ENCODE data around the gene CCKAR.

Gene CCKAR

DNA sequence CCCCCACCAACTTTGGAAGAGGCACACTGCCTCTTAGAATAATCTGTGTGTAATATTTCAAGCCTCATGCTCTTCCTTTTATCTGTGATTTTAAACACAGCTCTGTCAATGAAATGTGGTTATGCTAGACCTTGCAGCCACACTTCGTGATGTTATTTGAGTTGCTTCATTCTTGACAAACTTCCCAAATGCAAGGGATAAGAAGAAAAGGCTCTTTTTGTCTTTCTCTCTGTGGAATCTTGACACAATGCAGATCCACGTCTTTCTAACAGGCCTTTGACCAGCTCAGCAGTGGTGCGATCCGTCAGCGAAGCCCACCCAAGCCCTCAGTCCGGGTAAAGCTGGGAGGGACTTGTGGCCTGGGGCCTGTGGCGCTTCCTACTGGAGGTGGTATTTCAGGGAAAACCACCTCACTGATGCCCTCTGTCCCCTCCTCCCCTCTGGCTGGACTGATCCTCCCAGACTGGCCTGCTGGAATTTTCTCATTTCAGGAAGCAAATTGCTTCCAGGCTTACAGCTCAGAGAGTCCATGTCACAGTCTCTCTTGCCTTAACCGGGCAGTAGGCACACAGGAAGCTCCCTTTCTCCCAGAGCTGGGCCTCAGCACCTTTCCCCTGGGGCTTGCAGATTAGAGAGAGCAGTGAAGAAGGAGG, 19.5 kb upstream of the CCKAR start:
- Histone ChIP-seq H4K20me1 (ENCODE audit: insufficient read depth, low read length) (no peaks in the 10 kb centered on the region), H3K4me1 (ENCODE audit: insufficient read depth, low read length, severe bottlenecking) (no peaks in the 10 kb centered on the region), H3K4me2 (ENCODE audit: low read length) (no peak overlapping the region), H3K36me3 (ENCODE audit: insufficient read depth, low read length) (no peaks in the 10 kb centered on the region), H3K79me2 (ENCODE audit: insufficient read depth, low read length) (no peaks in the 10 kb centered on the region), H3K9ac (ENCODE audit: low read length) (no peak overlapping the region), H3K4me3 (ENCODE audit: low read depth, low read length, poor library complexity, severe bottlenecking) (no peak overlapping the region), H2AFZ (ENCODE audit: low read length) (no peak overlapping the region), H3K27ac (ENCODE audit: low read depth, low read length, poor library complexity, severe bottlenecking) (no peak overlapping the region), H3K9me2 (ENCODE audit: low read depth, low read length) (no peaks in the 10 kb centered on the region), H3F3A (ENCODE audit: insufficient read depth, low read length) (no peaks in the 10 kb centered on the region), H3K27me3 (ENCODE audit: insufficient read depth, low read length) (no peaks in the 10 kb centered on the region), H3K9me3 (ENCODE audit: low read length) (no peaks in the 10 kb centered on the region)
- TF ChIP-seq EZH2 (IDR thresholded peaks at IDR 0.05; ENCODE audit: borderline replicate concordance, low read length), result no peak
- TF ChIP-seq, protein P1, sequence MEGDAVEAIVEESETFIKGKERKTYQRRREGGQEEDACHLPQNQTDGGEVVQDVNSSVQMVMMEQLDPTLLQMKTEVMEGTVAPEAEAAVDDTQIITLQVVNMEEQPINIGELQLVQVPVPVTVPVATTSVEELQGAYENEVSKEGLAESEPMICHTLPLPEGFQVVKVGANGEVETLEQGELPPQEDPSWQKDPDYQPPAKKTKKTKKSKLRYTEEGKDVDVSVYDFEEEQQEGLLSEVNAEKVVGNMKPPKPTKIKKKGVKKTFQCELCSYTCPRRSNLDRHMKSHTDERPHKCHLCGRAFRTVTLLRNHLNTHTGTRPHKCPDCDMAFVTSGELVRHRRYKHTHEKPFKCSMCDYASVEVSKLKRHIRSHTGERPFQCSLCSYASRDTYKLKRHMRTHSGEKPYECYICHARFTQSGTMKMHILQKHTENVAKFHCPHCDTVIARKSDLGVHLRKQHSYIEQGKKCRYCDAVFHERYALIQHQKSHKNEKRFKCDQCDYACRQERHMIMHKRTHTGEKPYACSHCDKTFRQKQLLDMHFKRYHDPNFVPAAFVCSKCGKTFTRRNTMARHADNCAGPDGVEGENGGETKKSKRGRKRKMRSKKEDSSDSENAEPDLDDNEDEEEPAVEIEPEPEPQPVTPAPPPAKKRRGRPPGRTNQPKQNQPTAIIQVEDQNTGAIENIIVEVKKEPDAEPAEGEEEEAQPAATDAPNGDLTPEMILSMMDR (IDR thresholded peaks at IDR 0.05; ENCODE audit: low read length), result no peak

DNA sequence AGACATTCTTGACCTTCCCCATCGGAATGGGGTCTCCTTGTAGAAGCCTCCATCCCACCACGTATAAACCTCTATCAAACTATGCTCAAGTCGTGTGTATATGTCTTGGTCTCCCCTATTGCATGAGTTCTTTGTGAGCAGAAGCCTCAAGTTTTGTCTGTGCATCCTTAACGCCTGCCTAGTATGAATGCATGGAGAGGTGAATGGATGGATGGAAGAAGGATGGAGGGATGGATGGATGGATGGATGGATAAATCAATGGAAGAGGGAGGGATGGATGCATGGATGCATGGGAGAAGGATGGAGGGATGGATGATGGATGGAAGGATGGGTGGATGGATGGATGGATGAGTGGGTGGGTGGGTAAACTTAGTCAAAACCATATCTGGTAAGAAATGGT, 17.0 kb upstream of the CCKAR start:
- no peaks in the 10 kb centered on the region for H3K36me3 ChIP-seq (ENCODE audit: insufficient read depth, low read length)
- no peak overlapping the region for H3K27ac ChIP-seq (ENCODE audit: low read depth, low read length, poor library complexity, severe bottlenecking)
- no peak overlapping the region for H3K4me2 ChIP-seq (ENCODE audit: low read length)
- no peak for TF ChIP-seq EZH2 (IDR thresholded peaks at IDR 0.05; ENCODE audit: borderline replicate concordance, low read length)
- TF ChIP-seq, protein P1 (IDR thresholded peaks at IDR 0.05; ENCODE audit: low read length), result no peak
- H3K9ac ChIP-seq (ENCODE audit: low read length), result no peak overlapping the region
- H4K20me1 ChIP-seq (ENCODE audit: insufficient read depth, low read length), result no peaks in the 10 kb centered on the region
- H2AFZ ChIP-seq (ENCODE audit: low read length), result no peak overlapping the region
- no peaks in the 10 kb centered on the region for H3K79me2 ChIP-seq (ENCODE audit: insufficient read depth, low read length)
- no peaks in the 10 kb centered on the region for H3K9me3 ChIP-seq (ENCODE audit: low read length)
- no peak overlapping the region for H3K4me3 ChIP-seq (ENCODE audit: low read depth, low read length, poor library complexity, severe bottlenecking)
- no peaks in the 10 kb centered on the region for H3F3A ChIP-seq (ENCODE audit: insufficient read depth, low read length)
- H3K9me2 ChIP-seq (ENCODE audit: low read depth, low read length), result no peaks in the 10 kb centered on the region
- H3K4me1 ChIP-seq (ENCODE audit: insufficient read depth, low read length, severe bottlenecking), result no peaks in the 10 kb centered on the region
- no peaks in the 10 kb centered on the region for H3K27me3 ChIP-seq (ENCODE audit: insufficient read depth, low read length)

DNA sequence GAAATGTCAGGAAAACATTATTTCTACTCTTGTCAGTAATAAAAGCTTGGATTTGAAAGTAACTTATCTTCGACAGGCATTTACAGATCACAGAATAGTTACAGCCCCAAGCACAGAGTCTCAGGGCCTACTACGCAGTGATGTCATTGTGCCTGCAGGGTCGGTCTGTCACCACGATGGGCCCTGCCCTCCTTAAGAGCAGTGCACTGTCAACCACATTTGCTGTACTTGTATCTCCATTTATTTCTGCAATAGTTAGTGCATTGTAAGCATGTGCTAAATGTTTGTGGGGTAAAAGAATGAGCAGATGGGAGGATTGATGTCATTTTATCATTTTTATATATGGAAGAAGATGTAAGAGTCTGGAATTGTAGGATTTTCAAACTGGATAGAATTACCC, 13.6 kb upstream of the CCKAR start:
- TF ChIP-seq EZH2 (IDR thresholded peaks at IDR 0.05; ENCODE audit: borderline replicate concordance, low read length), result no peak
- TF ChIP-seq, protein P1 (IDR thresholded peaks at IDR 0.05; ENCODE audit: low read length), result no peak
- Histone ChIP-seq H3K27ac (ENCODE audit: low read depth, low read length, poor library complexity, severe bottlenecking) (no peak overlapping the region), H3K36me3 (ENCODE audit: insufficient read depth, low read length) (no peaks in the 10 kb centered on the region), H3K4me1 (ENCODE audit: insufficient read depth, low read length, severe bottlenecking) (no peaks in the 10 kb centered on the region), H3K27me3 (ENCODE audit: insufficient read depth, low read length) (no peaks in the 10 kb centered on the region), H3K4me2 (ENCODE audit: low read length) (no peak overlapping the region), H3F3A (ENCODE audit: insufficient read depth, low read length) (no peaks in the 10 kb centered on the region), H3K9ac (ENCODE audit: low read length) (no peak overlapping the region), H3K9me3 (ENCODE audit: low read length) (no peaks in the 10 kb centered on the region), H4K20me1 (ENCODE audit: insufficient read depth, low read length) (no peaks in the 10 kb centered on the region), H2AFZ (ENCODE audit: low read length) (no peak overlapping the region), H3K79me2 (ENCODE audit: insufficient read depth, low read length) (no peaks in the 10 kb centered on the region), H3K9me2 (ENCODE audit: low read depth, low read length) (no peaks in the 10 kb centered on the region), H3K4me3 (ENCODE audit: low read depth, low read length, poor library complexity, severe bottlenecking) (no peak overlapping the region)

Data from OCI-LY1 (cell line).